GM12878 (cell line): Measurements from ENCODE around the gene IBTK. TPM values are rescaled to one million over a fixed set of nuclear protein-coding genes. Genes with fewer than 3 reads are reported as not detected.

ENCODE experiments used
- ATAC-seq: fragments of 200-7000 bp; cut with Tn5 transposase; 3 replicates; pipeline ENCODE4 v1.9.1; 2020; ENCODE audit warnings: mild to moderate bottlenecking, moderate library complexity
- BruUV-seq: library from RNA; stranded (reverse); fragments of 400-500 nt; replicated peaks from 2 replicates; lab custom pipeline; 2021; lab: Mats Ljungman, UMichigan
- CTCF ChIA-PET: fragments of 300-600 bp; sonication (Branson Sonifier 250); formaldehyde crosslinking; extraction: SDS; loops from one replicate; lab custom pipeline; 2021; ENCODE audit warnings: inconsistent platforms; lab: Yijun Ruan, JAX
- POLR2A ChIA-PET: fragments of 350-600 bp; formaldehyde crosslinking; extraction: SDS; loops from one replicate; lab custom pipeline; 2021; ENCODE audit warnings: inconsistent platforms; lab: Charles Lee
- RAD21 ChIA-PET: fragments of 300-600 bp; sonication (Branson Sonifier 250); formaldehyde crosslinking; loops from one replicate; lab custom pipeline; 2023; ENCODE audit warnings: antibody characterized with exemption; ENCODE audit not compliant: unreplicated experiment; lab: Charles Lee
- SMC1A ChIA-PET: fragments of 300-600 bp; sonication (Branson Sonifier 250); formaldehyde crosslinking; loops from one replicate; lab custom pipeline; 2023; ENCODE audit not compliant: unreplicated experiment, uncharacterized antibody; lab: Charles Lee
- DNase-seq: peaks from one replicate; pipeline ENCODE4 v3.0.0-alpha.2; 2011; ENCODE audit warnings: low read depth, low spot score
- FAIRE-seq: peaks from 3 replicates; lab custom pipeline; 2011; peaks lifted over from hg19 to GRCh38; lab: Jason Lieb, UNC
- H2AFZ ChIP-seq: 2 replicates; pipeline ENCODE4 v1.6.0; 2011; ENCODE audit warnings: low read depth, low read length, control low read depth; ENCODE audit not compliant: control insufficient read depth
- H3K27ac ChIP-seq: 2 replicates; pipeline ENCODE4 v1.5.1; 2011; ENCODE audit warnings: control low read depth; ENCODE audit not compliant: control insufficient read depth, insufficient read depth
- H3K27me3 ChIP-seq, 2 experiments: replicated peaks in 1 of 2; 2 replicates each; pipeline versions ENCODE4 v1.6.0 to v1.6.1; 2011; ENCODE audit warnings: low read length in 1 of 2; ENCODE audit not compliant: control insufficient read depth in 2 of 2, insufficient read depth in 2 of 2
- H3K36me3 ChIP-seq, 2 experiments: 2 replicates each; pipeline ENCODE4 v1.5.1; 2011; ENCODE audit warnings: low read length in 1 of 2; ENCODE audit not compliant: control insufficient read depth in 2 of 2, insufficient read depth in 2 of 2
- H3K4me1 ChIP-seq: 2 replicates; pipeline ENCODE4 v1.6.1; 2011; ENCODE audit warnings: mild to moderate bottlenecking, low read length, moderate library complexity, mixed read lengths; ENCODE audit not compliant: control insufficient read depth, insufficient read depth
- H3K4me2 ChIP-seq: 2 replicates; pipeline ENCODE4 v1.6.0; 2011; ENCODE audit warnings: control low read depth; ENCODE audit not compliant: control insufficient read depth, insufficient read depth
- H3K4me3 ChIP-seq: fragments of 200-600 bp; sonication (generic); 2 replicates; pipeline ENCODE4 v1.5.1; 2016
- H3K79me2 ChIP-seq: 2 replicates; pipeline ENCODE4 v1.6.0; 2011; ENCODE audit warnings: low read length; ENCODE audit not compliant: control insufficient read depth, insufficient read depth
- H3K9ac ChIP-seq: 2 replicates; pipeline ENCODE4 v1.8.0; 2011; ENCODE audit warnings: low read length, control low read depth, mixed read lengths; ENCODE audit not compliant: control insufficient read depth, insufficient read depth
- H3K9me3 ChIP-seq: replicated peaks from 3 replicates; pipeline ENCODE4 v1.5.1; 2011; ENCODE audit warnings: mild to moderate bottlenecking, low read length; ENCODE audit not compliant: control insufficient read depth, insufficient read depth
- H4K20me1 ChIP-seq: 2 replicates; pipeline ENCODE4 v1.6.0; 2011; ENCODE audit not compliant: control insufficient read depth, insufficient read depth
- ASH2L ChIP-seq: fragments of 300-600, 200-600 bp; sonication (generic); IDR thresholded peaks from 2 replicates; pipeline ENCODE4 v1.6.1; 2017; ENCODE audit warnings: low read depth, mild to moderate bottlenecking, borderline replicate concordance
- EZH2 ChIP-seq: IDR thresholded peaks from 2 replicates; pipeline ENCODE4 v1.6.1; 2012; ENCODE audit warnings: low read depth, mild to moderate bottlenecking, control low read depth, inconsistent platforms, low read length, borderline replicate concordance; ENCODE audit not compliant: control insufficient read depth
- MYC ChIP-seq: IDR thresholded peaks from 2 replicates; pipeline ENCODE4 v1.6.1; 2011; ENCODE audit warnings: mild to moderate bottlenecking, low read length, moderate library complexity, inconsistent platforms; ENCODE audit not compliant: insufficient read depth, insufficient replicate concordance, insufficient read length, severe bottlenecking
- POLR2AphosphoS2 ChIP-seq: IDR thresholded peaks from 2 replicates; pipeline ENCODE4 v1.6.1; 2011; ENCODE audit warnings: low read depth, mild to moderate bottlenecking, low read length, improper control_type of control experiment, moderate library complexity
- SREBF2 ChIP-seq: IDR thresholded peaks from 2 replicates; pipeline ENCODE4 v1.6.1; 2012; ENCODE audit warnings: mild to moderate bottlenecking, low read length
- ZBTB40 ChIP-seq: fragments of 450-650 bp; IDR thresholded peaks from 2 replicates; pipeline ENCODE4 v1.6.1; 2016; ENCODE audit warnings: mild to moderate bottlenecking, moderate library complexity, borderline replicate concordance
- ZNF24 ChIP-seq: fragments of 450-650 bp; IDR thresholded peaks from 2 replicates; pipeline ENCODE4 v1.6.1; 2017; ENCODE audit warnings: antibody characterized with exemption, mild to moderate bottlenecking
- ZZZ3 ChIP-seq: IDR thresholded peaks from 2 replicates; pipeline ENCODE4 v1.6.1; 2011; ENCODE audit warnings: low read depth; ENCODE audit not compliant: control insufficient read depth, insufficient read length
- in situ Hi-C: fragments of 300-500 bp; cut with MboI; formaldehyde crosslinking; loops from 9 replicates; pipeline ENCODE4 v1.14.3; 2018; ENCODE audit warnings: mixed read lengths
- intact Hi-C: fragments of 100-400 bp; cut with micrococcal nuclease; formaldehyde crosslinking; loops from one replicate; pipeline ENCODE4 v1.14.2; 2022; ENCODE audit not compliant: unreplicated experiment
- polyA plus RNA-seq, 11 experiments: library from polyadenylated mRNA; depleted of rRNA in 4 of 11; unstranded in 6 of 11; stranded (reverse) in 5 of 11; fragments of >200 nt; fragmentation: Nextera tagmentation in 4 of 11; fragmentation: Illumina TruSeq in 1 of 11; extraction: Ambion mirVana in 4 of 11; extraction: Trizol in 1 of 11; gene quantifications; 1 replicate in 1 of 11; 2 replicates in 10 of 11; pipeline versions ENCODE4 v1.2.1 to v1.2.3, GENCODE V29; 2011 to 2016; ENCODE audit warnings: inconsistent platforms in 2 of 11, missing spikeins in 2 of 11, low read depth in 1 of 11
- total RNA-seq, 4 experiments: library from RNA; depleted of rRNA in 3 of 4; stranded (reverse); fragments of >200 nt in 3 of 4; fragmentation: Illumina TruSeq in 1 of 4; extraction: Trizol in 1 of 4; gene quantifications; 2 replicates each; pipeline versions ENCODE4 v1.2.1 to v1.2.3, GENCODE V29; 2013 to 2021
- TF ChIP-seq, protein P1 (sequence below): fragments of 150-350 bp; IDR thresholded peaks from 2 replicates; pipeline ENCODE4 v1.6.1; 2016; ENCODE audit warnings: low read depth, low read length

IBTK gene
- total and polyA plus RNA-seq, 10 of the 15 experiments (the other 5 are each of a cell fraction or from before 2014, with no cell fraction given) = 12.0 to 32.1 (median 20.9) TPM

DNA sequence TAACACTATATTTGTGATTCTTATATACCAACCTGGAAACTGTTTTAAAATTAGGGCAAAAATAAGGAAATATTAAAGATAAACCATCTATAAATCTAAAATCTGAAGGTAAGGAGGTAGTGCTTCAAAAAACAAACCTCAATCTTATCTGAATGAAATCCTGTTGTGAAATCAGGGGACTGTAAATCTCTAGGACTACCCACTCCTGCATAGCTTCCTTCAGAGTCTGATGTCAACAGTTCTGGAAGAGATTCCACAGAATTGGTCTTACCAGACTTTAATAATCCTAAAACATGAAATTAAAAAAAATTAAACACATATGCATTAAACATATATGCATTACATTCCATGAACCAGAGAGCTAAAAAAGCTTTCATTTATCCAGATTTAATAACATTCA, 51.4 kb downstream of the IBTK start:
- RAD21 ChIA-PET = no interaction called here
- SMC1A ChIA-PET = interaction anchor here (1.1 to 2.5 kb wide), 3 partner anchors 13 to 21 kb away, joined by 4 to 13 read pairs (median 5); no protein-coding TSS in a partner anchor
- in situ Hi-C loops (no loop called here), intact Hi-C loops (no loop called here)
- no peaks in the 10 kb centered on the region for H3K79me2 ChIP-seq
- no peak overlapping the region for H3K27ac ChIP-seq
- no peak overlapping the region for H3K9ac ChIP-seq
- H3K4me2 ChIP-seq = no peak overlapping the region
- H2AFZ ChIP-seq = no peak overlapping the region
- H3K27me3 ChIP-seq = no peaks in the 10 kb centered on the region
- H3K4me3 ChIP-seq = no peak overlapping the region
- FAIRE-seq (no peak), DNase-seq (no peak), ATAC-seq (no peak)
- H3K4me1 ChIP-seq = no peaks in the 10 kb centered on the region
- TF ChIP-seq POLR2AphosphoS2 = no peak
- TF ChIP-seq ZBTB40 = no peak
- TF ChIP-seq ASH2L = no peak
- no peak for TF ChIP-seq MYC
- TF ChIP-seq ZZZ3 = no peak
- TF ChIP-seq SREBF2 = no peak
- no peak for TF ChIP-seq EZH2
- TF ChIP-seq ZNF24 = no peak
- TF ChIP-seq, protein P1, sequence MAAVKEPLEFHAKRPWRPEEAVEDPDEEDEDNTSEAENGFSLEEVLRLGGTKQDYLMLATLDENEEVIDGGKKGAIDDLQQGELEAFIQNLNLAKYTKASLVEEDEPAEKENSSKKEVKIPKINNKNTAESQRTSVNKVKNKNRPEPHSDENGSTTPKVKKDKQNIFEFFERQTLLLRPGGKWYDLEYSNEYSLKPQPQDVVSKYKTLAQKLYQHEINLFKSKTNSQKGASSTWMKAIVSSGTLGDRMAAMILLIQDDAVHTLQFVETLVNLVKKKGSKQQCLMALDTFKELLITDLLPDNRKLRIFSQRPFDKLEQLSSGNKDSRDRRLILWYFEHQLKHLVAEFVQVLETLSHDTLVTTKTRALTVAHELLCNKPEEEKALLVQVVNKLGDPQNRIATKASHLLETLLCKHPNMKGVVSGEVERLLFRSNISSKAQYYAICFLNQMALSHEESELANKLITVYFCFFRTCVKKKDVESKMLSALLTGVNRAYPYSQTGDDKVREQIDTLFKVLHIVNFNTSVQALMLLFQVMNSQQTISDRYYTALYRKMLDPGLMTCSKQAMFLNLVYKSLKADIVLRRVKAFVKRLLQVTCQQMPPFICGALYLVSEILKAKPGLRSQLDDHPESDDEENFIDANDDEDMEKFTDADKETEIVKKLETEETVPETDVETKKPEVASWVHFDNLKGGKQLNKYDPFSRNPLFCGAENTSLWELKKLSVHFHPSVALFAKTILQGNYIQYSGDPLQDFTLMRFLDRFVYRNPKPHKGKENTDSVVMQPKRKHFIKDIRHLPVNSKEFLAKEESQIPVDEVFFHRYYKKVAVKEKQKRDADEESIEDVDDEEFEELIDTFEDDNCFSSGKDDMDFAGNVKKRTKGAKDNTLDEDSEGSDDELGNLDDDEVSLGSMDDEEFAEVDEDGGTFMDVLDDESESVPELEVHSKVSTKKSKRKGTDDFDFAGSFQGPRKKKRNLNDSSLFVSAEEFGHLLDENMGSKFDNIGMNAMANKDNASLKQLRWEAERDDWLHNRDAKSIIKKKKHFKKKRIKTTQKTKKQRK = no peak
- POLR2A ChIA-PET = no interaction called here
- H3K36me3 ChIP-seq = peaks cover 0 to 23% of the 10 kb centered on the region in 2 experiments; a peak in 2 of 4 replicates
- no peaks in the 10 kb centered on the region for H3K9me3 ChIP-seq
- CTCF ChIA-PET = interaction anchor here (0.8 kb wide), 1 partner anchor 858 kb away, joined by 4 read pairs; no protein-coding TSS in a partner anchor
- H4K20me1 ChIP-seq = no peaks in the 10 kb centered on the region
- no TSS peak for BruUV-seq
